HG03025 (cell line): ENCODE measurements around the gene MKX.
"Not testable (repeated sequence)": the region's sequence is repeated elsewhere in the genome, so short reads cannot be mapped to it uniquely, and the experiment has no call there.

ENCODE experiments used
- ATAC-seq: cut with Tn5 transposase; IDR thresholded peaks from one replicate; pipeline ENCODE4 v1.9.1; 2021; ENCODE audit warnings: mild to moderate bottlenecking, moderate library complexity; ENCODE audit not compliant: unreplicated experiment, low FRiP score

MKX gene

DNA sequence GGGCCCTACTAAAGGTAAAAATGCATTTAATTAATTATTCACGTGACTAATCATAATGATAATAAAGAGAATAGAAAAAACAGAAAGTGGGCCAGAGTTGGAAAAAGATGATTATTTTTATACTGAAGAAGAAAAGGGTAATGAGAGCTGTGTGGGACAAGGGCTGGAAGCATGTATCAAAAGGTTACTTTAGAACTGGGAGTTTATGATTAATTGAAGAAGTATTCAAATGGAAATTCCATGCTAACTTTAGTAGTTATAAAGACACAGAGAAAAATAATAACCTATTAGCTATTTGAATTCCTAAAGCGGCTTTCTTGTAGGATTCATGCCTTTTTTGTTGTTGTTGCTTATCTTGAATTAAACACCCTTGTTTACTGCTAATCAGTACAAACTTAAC, 49.9 kb downstream of the MKX start:
- ATAC-seq, result no peak

DNA sequence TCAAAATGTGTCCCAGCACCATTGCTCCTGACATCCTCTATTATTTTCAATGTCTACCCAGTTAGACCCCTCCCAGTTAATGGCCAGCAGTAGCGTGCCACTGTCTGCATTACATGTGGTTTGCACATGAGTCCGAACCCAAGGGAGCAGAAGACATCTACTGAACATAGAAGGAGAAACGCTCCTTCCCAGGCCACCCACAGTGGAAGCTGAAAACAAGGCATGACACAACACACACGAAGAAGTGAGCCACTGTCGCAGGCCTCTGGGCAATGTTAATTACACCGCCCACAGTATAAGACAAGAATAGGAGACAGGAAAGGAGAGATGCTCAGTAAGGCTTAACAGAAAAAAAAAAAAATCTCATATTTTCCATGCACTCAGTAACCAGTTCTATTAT, 50.5 kb downstream of the MKX start:
- ATAC-seq, result no peak

GRCh38 chr10:27692663-27693062, 53.0 kb downstream of the MKX start:
- ATAC-seq, result no peak

DNA sequence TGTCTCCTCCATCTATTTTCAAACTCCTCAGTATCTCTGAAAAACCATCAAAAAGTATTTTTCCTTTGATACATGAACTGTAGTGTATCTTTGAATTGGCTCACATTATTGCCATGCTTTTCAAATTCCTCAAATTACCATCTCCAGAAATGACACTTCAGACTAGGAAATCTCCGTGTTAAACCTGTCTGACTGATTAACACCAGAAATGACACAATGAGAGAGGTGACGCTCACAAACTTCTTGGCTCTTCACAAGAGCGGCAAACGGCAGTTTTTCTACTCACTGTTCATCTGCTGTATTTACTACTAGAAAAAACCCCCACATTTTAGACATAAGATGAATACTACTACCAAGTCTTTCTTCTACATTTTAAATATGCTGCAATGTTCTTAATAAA, 56.6 kb downstream of the MKX start:
- ATAC-seq, result no peak

DNA sequence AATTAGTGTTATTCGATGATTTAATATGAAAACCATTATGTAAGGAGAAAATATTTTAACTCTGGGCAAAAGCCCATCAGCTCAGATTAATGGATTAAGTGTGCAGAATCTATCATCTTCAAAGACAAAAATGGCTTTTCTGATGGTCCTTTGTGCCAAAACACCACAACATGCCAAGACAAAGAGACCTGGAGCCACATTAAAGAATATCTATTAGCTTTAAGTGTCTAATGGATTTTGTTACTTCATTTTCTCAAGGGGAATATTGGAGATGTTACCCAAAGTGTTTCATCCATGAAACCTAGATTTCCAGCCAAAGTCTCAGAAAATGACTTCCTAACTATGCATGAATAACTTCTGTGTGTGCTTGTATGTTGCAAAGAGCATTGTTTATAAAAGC, 57.3 kb downstream of the MKX start:
- ATAC-seq, result no peak

DNA sequence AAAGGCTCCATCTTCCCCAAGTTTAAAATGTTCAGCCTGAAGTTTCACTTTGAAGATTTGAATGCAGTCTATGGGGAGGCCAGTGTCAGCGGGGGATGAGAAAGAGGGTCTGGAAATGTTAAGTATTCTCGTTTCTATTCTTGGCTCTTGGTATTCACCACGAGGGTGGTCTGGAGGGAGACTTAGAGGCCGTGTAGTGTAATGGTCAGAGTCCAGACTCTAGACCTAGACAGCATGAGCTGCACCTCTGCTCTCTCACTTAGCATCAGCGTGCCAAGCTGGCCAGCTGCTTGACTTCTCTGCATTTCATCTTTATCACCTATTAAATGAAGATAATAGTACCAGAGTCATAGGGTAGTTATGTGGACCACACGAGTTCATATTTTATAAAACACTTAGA, 57.9 kb downstream of the MKX start:
- ATAC-seq, result no peak

GRCh38 chr10:27687326-27687725, 58.3 kb downstream of the MKX start:
- ATAC-seq, result no peak

GRCh38 chr10:27685681-27686080, 59.9 kb downstream of the MKX start:
- no peak for ATAC-seq

DNA sequence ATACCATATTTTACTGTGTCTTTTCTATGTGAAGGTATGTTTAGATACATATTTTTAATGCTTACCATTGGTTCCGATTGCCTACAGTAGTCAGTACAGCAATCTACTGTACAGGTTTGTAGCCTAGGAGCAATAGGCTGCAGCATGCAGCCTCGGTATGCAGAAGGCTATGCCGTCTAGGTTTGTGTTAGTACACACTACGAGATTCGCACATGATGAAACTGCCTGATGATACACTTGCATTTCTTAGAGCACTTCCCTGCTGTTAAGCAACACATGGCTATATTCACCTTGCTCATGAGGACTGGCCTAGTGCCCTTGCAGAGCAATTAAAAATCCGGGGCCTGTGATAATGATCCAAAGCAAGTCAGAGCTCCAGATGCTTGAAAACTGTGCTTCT, 62.4 kb downstream of the MKX start:
- no peak for ATAC-seq

- not testable (repeated sequence) for ATAC-seq
These were observed 63.8 kb downstream of the MKX start for GRCh38 chr10:27681795-27682194.

DNA sequence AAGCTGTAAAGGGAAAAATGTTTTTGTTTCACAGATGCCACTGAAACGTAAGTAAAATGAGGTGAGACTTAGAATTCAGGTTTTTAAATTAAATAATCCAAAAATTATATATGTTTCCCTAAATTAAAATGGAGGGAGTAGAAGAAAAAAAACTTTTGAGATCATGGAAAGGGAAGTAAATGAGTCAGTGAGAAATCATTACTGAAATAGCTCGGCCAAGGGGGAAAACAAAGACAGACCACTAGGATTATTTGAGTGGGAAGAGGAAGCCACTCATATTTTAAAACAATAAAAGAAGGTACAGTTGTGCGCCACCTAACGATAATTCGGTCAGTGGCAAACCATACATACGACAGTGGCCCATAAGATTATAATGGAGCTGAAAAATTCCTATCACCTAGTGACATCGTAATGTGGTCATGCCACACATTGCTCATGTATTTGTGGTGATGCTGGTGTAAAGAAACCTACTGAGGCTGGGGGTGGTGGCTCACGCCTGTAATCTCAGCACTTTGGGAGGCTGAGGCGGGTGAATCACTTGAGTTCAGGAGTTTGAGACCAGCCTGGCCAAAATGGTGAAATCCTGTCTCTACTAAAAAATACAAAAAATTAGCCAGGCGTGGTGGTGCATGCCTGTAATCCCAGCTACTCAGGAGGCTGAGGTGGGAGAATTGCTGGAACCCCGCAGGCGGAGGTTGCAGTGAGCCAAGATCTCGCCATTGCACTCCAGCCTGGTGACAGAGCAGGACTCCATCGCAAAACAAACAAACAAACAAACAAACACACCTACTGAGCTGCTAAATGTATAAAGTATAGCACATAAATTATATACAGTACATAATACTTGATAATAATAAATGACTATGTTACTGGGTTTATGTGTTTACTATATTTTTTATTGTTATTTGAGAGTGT, 64.7 kb downstream of the MKX start:
- ATAC-seq, result no peak

DNA sequence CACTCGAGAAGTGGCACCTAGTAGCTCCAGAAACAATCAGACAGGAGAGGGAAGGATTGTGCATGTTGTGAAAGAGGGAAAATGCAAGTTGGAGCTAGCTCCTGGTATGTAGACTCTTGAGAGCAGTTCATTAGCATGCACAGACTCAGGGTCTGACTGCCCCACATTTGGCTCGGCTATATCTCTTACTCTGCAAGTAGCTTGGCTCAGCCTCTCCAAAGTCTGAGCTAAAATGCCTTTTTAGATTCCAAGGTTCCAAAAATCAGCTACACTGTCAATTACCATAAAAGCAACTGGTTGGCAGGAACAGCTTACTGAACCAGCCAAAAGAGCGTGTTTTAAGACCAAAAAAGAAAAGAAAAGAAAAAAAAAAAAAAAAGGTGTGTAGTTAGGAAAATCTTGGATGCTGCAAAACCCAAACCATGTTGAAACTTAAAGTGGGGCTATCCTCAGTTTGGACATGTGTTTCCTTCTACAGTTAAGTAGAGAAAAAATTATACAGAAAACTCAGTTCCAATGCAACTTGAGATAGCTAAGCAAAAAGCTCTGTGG, 65.5 kb downstream of the MKX start:
- no peak for ATAC-seq

- ATAC-seq, result no peak
These were observed 66.2 kb downstream of the MKX start for GRCh38 chr10:27679369-27679912.

- no peak for ATAC-seq
These were observed 67.5 kb downstream of the MKX start for GRCh38 chr10:27678166-27678565.

DNA sequence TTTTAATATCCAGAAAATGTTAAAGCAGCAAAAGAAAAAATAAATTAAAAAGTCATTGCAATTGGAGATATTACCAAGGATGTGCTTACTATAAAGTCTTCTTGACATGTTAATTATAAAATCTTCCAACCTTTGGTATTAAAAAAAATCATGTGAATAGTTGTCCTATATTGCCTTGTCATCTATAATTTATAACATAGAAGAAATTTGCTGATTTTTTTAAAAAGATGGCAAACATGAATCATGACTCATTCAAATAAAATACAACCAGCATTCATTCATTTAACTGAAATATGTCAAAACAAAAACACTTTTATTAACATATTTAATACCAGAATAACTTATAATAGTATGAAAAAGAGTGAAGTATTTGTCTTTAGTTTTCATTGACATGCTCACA, 72.6 kb downstream of the MKX start:
- no peak for ATAC-seq

DNA sequence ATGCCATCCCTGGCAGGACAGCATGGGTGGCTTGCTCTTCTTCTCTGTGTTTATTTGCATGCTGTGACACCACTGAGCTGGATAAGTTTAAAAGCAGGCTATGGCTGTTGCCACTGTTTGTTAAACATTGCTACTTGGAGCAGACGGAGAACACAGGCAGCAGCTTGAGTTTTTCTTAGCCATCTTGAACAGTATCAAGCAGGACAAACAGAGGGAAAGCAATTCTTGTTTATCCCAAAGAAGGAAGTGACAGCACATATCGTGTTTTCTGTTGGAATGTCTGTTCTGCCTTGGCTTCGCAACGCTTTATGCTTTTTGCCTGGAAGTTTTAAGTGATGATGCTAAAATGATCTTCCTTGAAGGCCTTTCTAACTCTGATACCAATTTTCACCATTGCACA, 73.8 kb downstream of the MKX start:
- ATAC-seq, result no peak

GRCh38 chr10:27664461-27664860, 81.2 kb downstream of the MKX start:
- ATAC-seq, result no peak

DNA sequence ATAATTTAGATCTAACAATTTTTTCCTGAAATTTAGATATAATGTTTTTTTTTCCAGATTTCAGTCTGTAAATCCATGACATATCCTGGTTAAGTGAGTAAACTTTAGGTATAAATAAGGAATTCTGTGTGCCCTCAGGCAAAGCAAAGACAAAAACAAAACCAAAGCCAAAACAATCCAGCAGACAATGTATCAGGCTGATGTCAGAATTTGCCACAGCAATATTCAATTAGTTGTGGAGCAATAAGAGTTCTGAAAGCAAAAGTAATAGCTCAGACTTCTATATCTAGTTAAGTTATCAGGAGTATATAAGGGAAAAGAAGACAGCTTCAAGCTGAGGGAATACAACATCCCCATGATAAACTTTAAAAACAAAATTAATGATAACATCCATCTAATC, 82.0 kb downstream of the MKX start:
- ATAC-seq, result no peak

- no peak for ATAC-seq
These were observed 83.9 kb downstream of the MKX start for GRCh38 chr10:27661514-27662286.

DNA sequence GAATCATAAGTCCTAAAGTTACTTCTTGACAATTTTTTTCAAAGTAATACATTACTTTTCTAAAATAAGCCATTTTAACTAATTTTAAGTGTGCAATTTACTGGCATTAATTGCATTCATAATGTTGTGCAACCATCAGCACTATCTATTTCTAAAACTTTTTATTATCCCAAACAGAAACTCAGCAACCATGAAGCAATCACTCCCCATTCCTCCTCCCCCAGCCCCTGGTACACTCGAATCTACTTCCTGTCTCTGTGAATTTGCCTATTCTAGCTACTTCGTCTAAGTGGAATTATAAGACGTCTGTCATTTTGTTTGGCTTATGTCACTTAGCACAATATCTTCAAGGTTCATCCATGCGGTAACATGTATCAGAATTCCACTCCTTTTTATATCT, 84.9 kb downstream of the MKX start:
- no peak for ATAC-seq

- ATAC-seq, result no peak
These were observed 85.4 kb downstream of the MKX start for GRCh38 chr10:27660268-27660667.
